ENCODE measurements around the gene ARID5A. TPM values are rescaled to one million over a fixed set of nuclear protein-coding genes. Genes with fewer than 3 reads are reported as not detected.
A peak's percentile ranks its signal among the peaks of the same experiment; 100 is the strongest.

Gene ARID5A
- total and polyA plus RNA-seq, 2 experiments from 2014 or later, result 5.5 to 7.7 TPM

DNA sequence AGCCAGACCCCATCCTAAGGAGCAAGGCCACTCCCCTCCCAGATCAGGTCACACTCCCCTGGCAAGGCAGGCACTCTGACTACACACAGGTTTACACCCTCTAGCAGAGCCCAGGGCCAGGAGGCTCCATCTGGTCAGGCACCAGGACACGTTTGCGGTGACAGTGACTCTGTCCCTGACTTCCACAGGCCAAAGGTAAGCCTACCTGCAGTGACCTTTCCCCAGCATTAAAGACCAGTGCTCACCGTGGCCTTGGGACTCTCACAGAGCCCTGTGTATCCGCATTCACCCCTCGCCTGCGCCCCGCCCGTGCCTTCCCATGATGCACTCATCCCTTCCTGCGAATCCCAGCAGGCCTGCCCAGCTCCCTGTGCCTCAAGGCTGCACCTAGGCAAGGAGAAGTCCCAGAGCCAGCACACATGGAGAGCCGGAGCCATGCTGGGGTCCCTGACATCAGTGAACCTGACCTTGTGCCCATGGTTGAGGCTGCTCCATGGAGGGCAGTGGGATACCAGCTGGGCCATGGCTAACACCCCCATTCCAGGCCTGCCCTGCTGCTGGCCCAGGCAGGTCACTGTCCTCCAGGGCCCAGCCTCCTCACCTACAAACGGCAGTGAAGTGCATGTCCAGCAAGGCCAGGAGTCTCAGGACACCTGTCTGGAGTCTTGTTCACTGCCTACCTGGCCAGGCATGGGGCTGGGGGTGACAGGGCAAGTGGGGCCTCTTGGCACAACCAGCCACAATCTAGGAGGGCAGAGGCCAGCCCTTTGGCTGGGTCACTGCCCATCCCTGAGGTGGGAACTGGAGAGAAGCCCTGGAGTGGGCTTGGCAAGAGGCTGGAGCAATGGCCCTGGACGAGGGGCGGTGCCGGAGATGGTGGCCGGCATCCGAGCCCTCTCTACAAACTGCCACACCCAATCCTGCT is 34.4 kb upstream of the ARID5A start:
- H3K4me3 Mint-ChIP-seq, result no peak overlapping the region
- Histone ChIP-seq H3K4me2 (no peak overlapping the region), H3K27ac (ENCODE audit: low read depth) (no peak overlapping the region), H2AFZ (0 out of 2 replicates have a peak overlapping the region, but pooled peaks have one; percentile 32), H4K20me1 (replicated peaks; ENCODE audit: insufficient read depth) (no peaks in the 10 kb centered on the region), H3K27me3 (ENCODE audit: insufficient read depth) (peaks cover 5% of the 10 kb centered on the region; the same call in 1 of the 2 replicates), H3K36me3 (ENCODE audit: insufficient read depth) (no peaks in the 10 kb centered on the region), H3F3A (replicated peaks; ENCODE audit: low read depth) (no peaks in the 10 kb centered on the region), H3K4me3 (no peak overlapping the region), H3K4me1 (ENCODE audit: insufficient read depth) (no peaks in the 10 kb centered on the region; the same call in 1 of the 2 replicates), H3K79me2 (replicated peaks; ENCODE audit: insufficient read depth) (no peaks in the 10 kb centered on the region), H3K9me2 (ENCODE audit: insufficient read depth) (no peaks in the 10 kb centered on the region)
- no peak for ATAC-seq
- no peak for DNase-seq (ENCODE audit: low spot score)
- H3K27me3 Mint-ChIP-seq (ENCODE audit: insufficient read depth, low read depth, poor library complexity), result peaks cover 18% of the 10 kb centered on the region
- H3K9me3 Mint-ChIP-seq, result no peaks in the 10 kb centered on the region
- no peak overlapping the region for H3K27ac Mint-ChIP-seq
- no peaks in the 10 kb centered on the region; the same call in 2 of the 3 replicates for H3K36me3 Mint-ChIP-seq (ENCODE audit: low read depth)
- TF ChIP-seq EZH2 (IDR thresholded peaks at IDR 0.05; ENCODE audit: low read depth, unreplicated experiment), result no peak
- no peak for TF ChIP-seq REST (IDR thresholded peaks at IDR 0.05; ENCODE audit: unreplicated experiment)
- TF ChIP-seq ZNF114 (CRISPR knock-in tag; IDR thresholded peaks at IDR 0.05), result no peak
- TF ChIP-seq EZH2phosphoT487 (IDR thresholded peaks at IDR 0.05; ENCODE audit: unreplicated experiment), result no peak
- no peak for TF ChIP-seq CTCF (conservative IDR thresholded peaks at IDR 0.05; ENCODE audit: low read depth in 2 of 2)
- TF ChIP-seq, protein P1, sequence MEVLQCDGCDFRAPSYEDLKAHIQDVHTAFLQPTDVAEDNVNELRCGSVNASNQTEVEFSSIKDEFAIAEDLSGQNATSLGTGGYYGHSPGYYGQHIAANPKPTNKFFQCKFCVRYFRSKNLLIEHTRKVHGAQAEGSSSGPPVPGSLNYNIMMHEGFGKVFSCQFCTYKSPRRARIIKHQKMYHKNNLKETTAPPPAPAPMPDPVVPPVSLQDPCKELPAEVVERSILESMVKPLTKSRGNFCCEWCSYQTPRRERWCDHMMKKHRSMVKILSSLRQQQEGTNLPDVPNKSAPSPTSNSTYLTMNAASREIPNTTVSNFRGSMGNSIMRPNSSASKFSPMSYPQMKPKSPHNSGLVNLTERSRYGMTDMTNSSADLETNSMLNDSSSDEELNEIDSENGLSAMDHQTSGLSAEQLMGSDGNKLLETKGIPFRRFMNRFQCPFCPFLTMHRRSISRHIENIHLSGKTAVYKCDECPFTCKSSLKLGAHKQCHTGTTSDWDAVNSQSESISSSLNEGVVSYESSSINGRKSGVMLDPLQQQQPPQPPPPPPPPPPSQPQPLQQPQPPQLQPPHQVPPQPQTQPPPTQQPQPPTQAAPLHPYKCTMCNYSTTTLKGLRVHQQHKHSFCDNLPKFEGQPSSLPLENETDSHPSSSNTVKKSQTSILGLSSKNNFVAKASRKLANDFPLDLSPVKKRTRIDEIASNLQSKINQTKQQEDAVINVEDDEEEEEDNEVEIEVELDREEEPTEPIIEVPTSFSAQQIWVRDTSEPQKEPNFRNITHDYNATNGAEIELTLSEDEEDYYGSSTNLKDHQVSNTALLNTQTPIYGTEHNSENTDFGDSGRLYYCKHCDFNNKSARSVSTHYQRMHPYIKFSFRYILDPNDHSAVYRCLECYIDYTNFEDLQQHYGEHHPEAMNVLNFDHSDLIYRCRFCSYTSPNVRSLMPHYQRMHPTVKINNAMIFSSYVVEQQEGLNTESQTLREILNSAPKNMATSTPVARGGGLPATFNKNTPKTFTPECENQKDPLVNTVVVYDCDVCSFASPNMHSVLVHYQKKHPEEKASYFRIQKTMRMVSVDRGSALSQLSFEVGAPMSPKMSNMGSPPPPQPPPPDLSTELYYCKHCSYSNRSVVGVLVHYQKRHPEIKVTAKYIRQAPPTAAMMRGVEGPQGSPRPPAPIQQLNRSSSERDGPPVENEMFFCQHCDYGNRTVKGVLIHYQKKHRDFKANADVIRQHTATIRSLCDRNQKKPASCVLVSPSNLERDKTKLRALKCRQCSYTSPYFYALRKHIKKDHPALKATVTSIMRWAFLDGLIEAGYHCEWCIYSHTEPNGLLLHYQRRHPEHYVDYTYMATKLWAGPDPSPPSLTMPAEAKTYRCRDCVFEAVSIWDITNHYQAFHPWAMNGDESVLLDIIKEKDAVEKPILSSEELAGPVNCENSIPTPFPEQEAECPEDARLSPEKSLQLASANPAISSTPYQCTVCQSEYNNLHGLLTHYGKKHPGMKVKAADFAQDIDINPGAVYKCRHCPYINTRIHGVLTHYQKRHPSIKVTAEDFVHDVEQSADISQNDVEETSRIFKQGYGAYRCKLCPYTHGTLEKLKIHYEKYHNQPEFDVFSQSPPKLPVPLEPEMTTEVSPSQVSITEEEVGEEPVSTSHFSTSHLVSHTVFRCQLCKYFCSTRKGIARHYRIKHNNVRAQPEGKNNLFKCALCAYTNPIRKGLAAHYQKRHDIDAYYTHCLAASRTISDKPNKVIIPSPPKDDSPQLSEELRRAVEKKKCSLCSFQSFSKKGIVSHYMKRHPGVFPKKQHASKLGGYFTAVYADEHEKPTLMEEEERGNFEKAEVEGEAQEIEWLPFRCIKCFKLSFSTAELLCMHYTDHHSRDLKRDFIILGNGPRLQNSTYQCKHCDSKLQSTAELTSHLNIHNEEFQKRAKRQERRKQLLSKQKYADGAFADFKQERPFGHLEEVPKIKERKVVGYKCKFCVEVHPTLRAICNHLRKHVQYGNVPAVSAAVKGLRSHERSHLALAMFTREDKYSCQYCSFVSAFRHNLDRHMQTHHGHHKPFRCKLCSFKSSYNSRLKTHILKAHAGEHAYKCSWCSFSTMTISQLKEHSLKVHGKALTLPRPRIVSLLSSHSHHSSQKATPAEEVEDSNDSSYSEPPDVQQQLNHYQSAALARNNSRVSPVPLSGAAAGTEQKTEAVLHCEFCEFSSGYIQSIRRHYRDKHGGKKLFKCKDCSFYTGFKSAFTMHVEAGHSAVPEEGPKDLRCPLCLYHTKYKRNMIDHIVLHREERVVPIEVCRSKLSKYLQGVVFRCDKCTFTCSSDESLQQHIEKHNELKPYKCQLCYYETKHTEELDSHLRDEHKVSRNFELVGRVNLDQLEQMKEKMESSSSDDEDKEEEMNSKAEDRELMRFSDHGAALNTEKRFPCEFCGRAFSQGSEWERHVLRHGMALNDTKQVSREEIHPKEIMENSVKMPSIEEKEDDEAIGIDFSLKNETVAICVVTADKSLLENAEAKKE (CRISPR knock-in tag; IDR thresholded peaks at IDR 0.05), result no peak
- no peak for TF ChIP-seq ETS1 (IDR thresholded peaks at IDR 0.05)
- H3K4me1 Mint-ChIP-seq, result peaks cover 19% of the 10 kb centered on the region
